Heart right ventricle (tissue), 16 donors: Measurements from ENCODE around the gene COL6A2. TPM values are rescaled to one million over a fixed set of nuclear protein-coding genes. Genes with fewer than 3 reads are reported as not detected.
"Not testable (repeated sequence)": the region's sequence is repeated elsewhere in the genome, so short reads cannot be mapped to it uniquely, and the experiment has no call there.

Source experiments
- ATAC-seq, 8 donors: fragments of 200-7000 bp; cut with Tn5 transposase; one replicate each; pipeline ENCODE4 v1.9.1; 2020; ENCODE audit warnings: mild to moderate bottlenecking in 8 of 8, moderate library complexity in 8 of 8, moderate number of reproducible peaks in 1 of 8
- DNase-seq, 2 donors: peaks; one replicate each; pipeline ENCODE4 v3.0.0-alpha.2; 2020
- H3K27ac ChIP-seq, 10 donors: fragments of 200-600 bp; sonication (generic) in 2 of 10; one replicate each; pipeline versions ENCODE4 v1.5.0 to v1.8.0; 2020 to 2022; ENCODE audit warnings: mild to moderate bottlenecking in 3 of 10
- H3K27me3 ChIP-seq, 7 donors: fragments of 200-600 bp; one replicate each; pipeline ENCODE4 v1.8.0; 2021 to 2022; ENCODE audit warnings: mild to moderate bottlenecking in 2 of 7
- H3K36me3 ChIP-seq, 9 donors: fragments of 200-600 bp; sonication (generic) in 1 of 9; one replicate each; pipeline versions ENCODE4 v1.5.0 to v1.8.0; 2020 to 2022; ENCODE audit warnings: mild to moderate bottlenecking in 2 of 9
- H3K4me1 ChIP-seq, 9 donors: fragments of 200-600 bp; sonication (generic) in 1 of 9; one replicate each; pipeline versions ENCODE4 v1.5.0 to v1.8.0; 2020 to 2022; ENCODE audit warnings: mild to moderate bottlenecking in 4 of 9
- H3K4me3 ChIP-seq, 10 donors: fragments of 200-600 bp; sonication (generic) in 2 of 10; one replicate each; pipeline versions ENCODE4 v1.5.0 to v1.8.0; 2020 to 2022; ENCODE audit warnings: mild to moderate bottlenecking in 7 of 10, moderate library complexity in 2 of 10
- H3K9me3 ChIP-seq, 11 donors: fragments of 200-600 bp in 10 of 11; sonication (generic) in 2 of 11; one replicate each; pipeline versions ENCODE4 v1.5.0 to v1.8.0; 2013 to 2022; ENCODE audit warnings: mild to moderate bottlenecking in 2 of 11, control low read depth in 1 of 11, moderate library complexity in 1 of 11
- WGBS, 2 donors: extraction: QIAGEN DNeasy Blood & Tissue Kit; methylation state at CpG; one replicate each; pipeline ENCODE4 v1.1.7; 2013; ENCODE audit warnings: inconsistent platforms in 1 of 2; 5-methylcytosine and 5-hydroxymethylcytosine counted together
- intact Hi-C, 10 donors: fragments of 100-400 bp; cut with DNase I; formaldehyde crosslinking; loops; one replicate each; pipeline versions ENCODE4 v1.11.1 to v1.14.2; 2022
- polyA plus RNA-seq, 2 donors: library from polyadenylated mRNA; stranded (reverse); fragments of 200-250 nt; gene quantifications; one replicate each; pipeline ENCODE4 v1.2.3, GENCODE V29; 2013
- total RNA-seq, 10 donors: library from RNA; stranded (reverse); fragmentation: NEBNext Ultra II Directional in 3 of 10; extraction: Animal tissue kit (Norgen Biotek cat#: 25700) in 3 of 10; gene quantifications; one replicate each; pipeline versions ENCODE4 v1.2.1 to v1.2.4, GENCODE V29; 2021 to 2023
- TF ChIP-seq, protein P1 (sequence below), 9 donors: fragments of 200-600 bp; sonication (generic) in 2 of 9; IDR thresholded peaks; one replicate each; pipeline versions ENCODE4 v1.5.0 to v1.8.0; 2021 to 2022; ENCODE audit warnings: antibody characterized with exemption in 9 of 9, mild to moderate bottlenecking in 5 of 9, moderate library complexity in 1 of 9
- donor health status: Arrhythmogenic right ventricular cardiomyopathy.
- donor health status: ischemic (EF 13 %, LVEDD 7.1; RV severe dilation, severe dysfunction).
- donor health status: healthy with polysubstance abuse.
- donor health status: DM: no; HTN: yes; CAD: no.
- donor health status: DM: no; HTN: no; CAD: no.
- donor health status: ischemic (EF 25% LVEDD 6.9; RV normal size, moderate dysfunction).
- donor health status: ischemic (EF 25% LVEDD 5.7; RV mildly dilated, moderate dysfunction).
- donor health status: healthy.
- donor health status: DM: yes; HTN: yes; CAD: no.
- donor health status: Ischemic cardiomyopathy.
- donor health status: ischemic (EF 35%, LVEDD 5.7; RV mildly dilated, moderate dysfunction).
- donor health status: nonischemic (EF 11% LVEDD 7.7; RV severe dilation, severe dysfunction).
- donor health status: DM: yes; HTN: yes; CAD: no.
- donor health status: PGD.
- donor health status: ischemic (EF 29% LVEDD 5.4; RV normal size, mild dysfunction).
- donor health status: nonischemic (EF 23%, LVEDD 6.1; RV moderate dilation, normal function).

The COL6A2 gene
- total and polyA plus RNA-seq, 12 donors: 76.6 to 370 (median 162) TPM

DNA sequence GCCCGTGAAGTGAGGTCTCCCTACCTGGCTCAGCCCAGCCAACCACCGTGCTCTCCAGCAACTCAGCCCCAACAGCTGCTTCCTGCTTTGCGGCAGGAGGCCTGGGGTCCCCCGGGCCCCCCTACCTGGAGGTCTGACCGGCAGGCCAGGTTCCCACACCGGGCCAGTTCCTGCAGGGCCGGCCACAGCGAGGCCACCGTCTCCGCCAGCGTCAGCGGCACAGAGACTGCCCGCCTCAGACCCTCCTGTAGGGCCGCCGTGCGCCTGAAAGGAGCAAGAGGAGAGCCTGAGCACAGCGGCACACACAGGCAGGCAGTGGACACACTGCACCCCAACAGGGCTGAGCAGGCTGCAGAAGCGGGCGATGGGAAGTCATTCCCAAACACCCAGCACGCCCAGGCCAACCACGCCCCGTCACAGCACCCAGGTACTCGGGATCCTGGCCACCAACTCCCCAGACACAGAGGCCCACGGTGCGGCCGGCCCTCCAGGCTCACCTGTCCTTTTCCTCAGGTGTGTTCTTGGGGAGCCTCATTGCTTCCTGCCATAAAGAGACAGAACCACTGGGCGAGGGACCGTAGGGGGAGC is 40.6 kb downstream of the COL6A2 start:
- Histone ChIP-seq H3K9me3 (no peaks in the 10 kb centered on the region), H3K27ac (no peak overlapping the region), H3K4me3 (no peak overlapping the region), H3K27me3 (no peaks in the 10 kb centered on the region), H3K36me3 (no peaks in the 10 kb centered on the region), H3K4me1 (peaks cover 0 to 5% (median under 1%) of the 10 kb centered on the region in 9 donors)
- DNase-seq: no peak
- WGBS, 2 donors: 92 to 93% methylated on average over 28 of the region's 28 CpGs
- TF ChIP-seq, protein P1, sequence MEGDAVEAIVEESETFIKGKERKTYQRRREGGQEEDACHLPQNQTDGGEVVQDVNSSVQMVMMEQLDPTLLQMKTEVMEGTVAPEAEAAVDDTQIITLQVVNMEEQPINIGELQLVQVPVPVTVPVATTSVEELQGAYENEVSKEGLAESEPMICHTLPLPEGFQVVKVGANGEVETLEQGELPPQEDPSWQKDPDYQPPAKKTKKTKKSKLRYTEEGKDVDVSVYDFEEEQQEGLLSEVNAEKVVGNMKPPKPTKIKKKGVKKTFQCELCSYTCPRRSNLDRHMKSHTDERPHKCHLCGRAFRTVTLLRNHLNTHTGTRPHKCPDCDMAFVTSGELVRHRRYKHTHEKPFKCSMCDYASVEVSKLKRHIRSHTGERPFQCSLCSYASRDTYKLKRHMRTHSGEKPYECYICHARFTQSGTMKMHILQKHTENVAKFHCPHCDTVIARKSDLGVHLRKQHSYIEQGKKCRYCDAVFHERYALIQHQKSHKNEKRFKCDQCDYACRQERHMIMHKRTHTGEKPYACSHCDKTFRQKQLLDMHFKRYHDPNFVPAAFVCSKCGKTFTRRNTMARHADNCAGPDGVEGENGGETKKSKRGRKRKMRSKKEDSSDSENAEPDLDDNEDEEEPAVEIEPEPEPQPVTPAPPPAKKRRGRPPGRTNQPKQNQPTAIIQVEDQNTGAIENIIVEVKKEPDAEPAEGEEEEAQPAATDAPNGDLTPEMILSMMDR (IDR thresholded peaks at IDR 0.05): no peak
- intact Hi-C loops: no loop called here
- ATAC-seq: no peak

DNA sequence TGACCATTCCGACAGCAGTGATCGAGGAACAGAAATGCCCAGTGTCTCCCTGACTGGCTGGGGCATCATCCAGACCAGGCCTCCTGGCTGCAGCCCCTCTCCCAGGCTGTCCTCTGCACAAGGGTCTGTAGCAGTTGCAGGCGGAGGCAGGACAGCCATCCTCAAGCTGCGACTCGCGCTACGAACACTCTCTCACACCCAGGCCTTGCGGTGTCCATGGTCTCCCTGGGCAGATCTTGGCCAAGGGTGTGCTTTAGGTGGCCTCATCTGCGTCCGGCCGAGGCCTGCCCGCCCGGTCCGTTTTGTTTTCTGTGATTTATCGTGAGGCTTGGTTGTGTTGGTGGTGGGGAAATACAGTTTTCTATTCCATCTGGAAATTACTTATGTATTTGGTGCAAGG is 41.8 kb downstream of the COL6A2 start:
- 92 to 95% methylated on average over 15 of the region's 15 CpGs for WGBS, 2 donors
- H3K4me3 ChIP-seq: no peak overlapping the region
- ATAC-seq (no peak), DNase-seq (peak in 1 of 2 donors; percentile 2)
- no peaks in the 10 kb centered on the region for H3K27me3 ChIP-seq
- H3K36me3 ChIP-seq: no peaks in the 10 kb centered on the region
- peaks cover 0 to 9% (median 7%) of the 10 kb centered on the region in 9 donors for H3K4me1 ChIP-seq
- TF ChIP-seq, protein P1 (IDR thresholded peaks at IDR 0.05): no peak
- H3K27ac ChIP-seq: no peak overlapping the region
- intact Hi-C loops: loop anchor here in 5 of 10 donors (5.0 to 10.0 kb wide), 4 partner anchors 88 to 118 kb away; partner anchors contain the start of gene LSS (in 2 of the 5)
- H3K9me3 ChIP-seq: no peaks in the 10 kb centered on the region

GRCh38 chr21:46140352-46141003 is 42.6 kb downstream of the COL6A2 start:
- ATAC-seq, H3K4me3 ChIP-seq, H3K27me3 ChIP-seq, H3K4me1 ChIP-seq, H3K36me3 ChIP-seq, H3K9me3 ChIP-seq, H3K27ac ChIP-seq: not testable (repeated sequence)
- intact Hi-C loops: loop anchor here in 5 of 10 donors (5.0 to 10.0 kb wide), 4 partner anchors 87 to 117 kb away; partner anchors contain the start of gene LSS (in 2 of the 5)
- DNase-seq: peak in 1 of 2 donors; percentile 3
- 78 to 83% methylated on average over 29 of the region's 29 CpGs for WGBS, 2 donors

DNA sequence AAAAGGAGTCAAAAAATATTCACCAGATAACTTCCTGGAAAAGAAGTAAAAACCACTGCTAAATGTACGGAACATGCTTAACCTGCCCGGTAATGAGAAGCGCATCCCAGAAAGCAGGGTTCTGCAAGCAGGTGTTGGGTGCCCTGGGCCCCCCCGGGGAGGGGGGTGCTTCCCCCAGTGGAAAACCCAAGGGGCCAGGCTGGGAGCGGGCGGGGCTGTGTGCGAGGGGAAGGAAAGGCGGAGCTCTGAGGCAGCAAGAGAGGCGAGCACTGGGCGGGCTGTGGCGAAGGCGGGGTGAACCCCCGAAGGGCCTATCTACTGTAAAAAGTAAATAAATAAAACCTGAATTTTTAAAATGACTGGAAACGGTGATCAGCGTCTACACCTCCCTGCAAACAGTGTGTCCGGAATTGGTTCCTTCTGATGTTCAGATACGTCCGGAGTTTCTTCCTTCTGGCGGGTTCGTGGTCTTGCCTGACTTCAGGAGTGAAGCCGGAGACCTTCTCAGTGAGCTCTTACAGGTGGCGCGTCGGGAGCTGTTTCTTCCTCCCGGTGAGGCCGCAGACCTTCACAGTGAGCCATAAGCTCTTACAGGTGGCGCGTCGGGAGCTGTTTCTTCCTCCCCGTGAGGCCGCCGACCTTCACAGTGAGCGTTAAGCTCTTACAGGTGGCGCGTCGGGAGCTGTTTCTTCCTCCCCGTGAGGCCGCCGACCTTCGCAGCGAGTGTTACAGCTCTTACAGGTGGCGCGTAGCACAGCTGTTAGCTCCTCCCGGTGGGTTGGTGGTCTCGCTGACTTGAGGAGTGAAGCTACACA is 44.1 kb downstream of the COL6A2 start:
- Histone ChIP-seq H3K4me3 (no peak overlapping the region), H3K27ac (no peak overlapping the region), H3K36me3 (no peaks in the 10 kb centered on the region), H3K9me3 (no peaks in the 10 kb centered on the region), H3K4me1 (peaks cover 0 to 9% (median 5%) of the 10 kb centered on the region in 9 donors), H3K27me3 (no peaks in the 10 kb centered on the region)
- 90 to 93% methylated on average over 45 of the region's 45 CpGs for WGBS, 2 donors
- DNase-seq (peak in 1 of 2 donors; percentile 15), ATAC-seq (no peak)
- intact Hi-C loops: loop anchor here in 5 of 10 donors (5.0 to 10.0 kb wide), 4 partner anchors 85 to 115 kb away; partner anchors contain the start of gene LSS (in 2 of the 5)
- TF ChIP-seq, protein P1 (IDR thresholded peaks at IDR 0.05): no peak
